Smooth muscle cell (in vitro differentiated cells): ENCODE data around the gene OTC. TPM values are rescaled to one million over a fixed set of nuclear protein-coding genes. Genes with fewer than 3 reads are reported as not detected.

Source experiments
- DNase-seq: peaks from one replicate; lab custom pipeline; 2025; ENCODE audit not compliant: unreplicated experiment; lab: John Stamatoyannopoulos, UW
- H2AFZ ChIP-seq: fragments of 200-600 bp; sonication (generic); 2 replicates; pipeline ENCODE4 v1.6.0; 2016; ENCODE audit warnings: antibody characterized with exemption, low read depth, mild to moderate bottlenecking
- H3F3A ChIP-seq: fragments of 200-600 bp; sonication (generic); 2 replicates; pipeline ENCODE4 v1.6.0; 2017; ENCODE audit warnings: antibody characterized with exemption, low read depth
- H3K27ac ChIP-seq: fragments of 200-600 bp; sonication (generic); 2 replicates; pipeline ENCODE4 v1.5.1; 2016; ENCODE audit warnings: low read depth, mild to moderate bottlenecking
- H3K27me3 ChIP-seq: fragments of 200-600 bp; sonication (generic); 2 replicates; pipeline ENCODE4 v1.6.1; 2016; ENCODE audit warnings: low read depth, mild to moderate bottlenecking
- H3K36me3 ChIP-seq: fragments of 200-600 bp; sonication (generic); 2 replicates; pipeline ENCODE4 v1.5.1; 2016; ENCODE audit warnings: low read depth
- H3K4me1 ChIP-seq: fragments of 200-600 bp; sonication (generic); 2 replicates; pipeline ENCODE4 v1.5.1; 2016; ENCODE audit warnings: low read depth
- H3K4me2 ChIP-seq: fragments of 200-600 bp; sonication (generic); 2 replicates; pipeline ENCODE4 v1.6.0; 2016; ENCODE audit warnings: mild to moderate bottlenecking
- H3K4me3 ChIP-seq: fragments of 200-600 bp; sonication (generic); 2 replicates; pipeline ENCODE4 v1.5.1; 2016; ENCODE audit warnings: mild to moderate bottlenecking
- H3K79me2 ChIP-seq: fragments of 200-600 bp; sonication (generic); 2 replicates; pipeline ENCODE4 v1.6.0; 2016; ENCODE audit warnings: low read depth, mild to moderate bottlenecking
- H3K9ac ChIP-seq: fragments of 200-600 bp; sonication (generic); 2 replicates; pipeline ENCODE4 v1.6.0; 2016; ENCODE audit warnings: low read depth
- H3K9me3 ChIP-seq: fragments of 200-600 bp; sonication (generic); replicated peaks from 2 replicates; pipeline ENCODE4 v1.5.1; 2016; ENCODE audit warnings: low read depth
- H4K20me1 ChIP-seq: fragments of 200-600 bp; sonication (generic); 2 replicates; pipeline ENCODE4 v1.6.0; 2016; ENCODE audit warnings: low read depth
- CTCF ChIP-seq: fragments of 200-600 bp; sonication (generic); IDR thresholded peaks from 2 replicates; pipeline ENCODE4 v1.5.1; 2017; ENCODE audit warnings: borderline replicate concordance, mild to moderate bottlenecking, antibody characterized with exemption; ENCODE audit not compliant: insufficient read depth, poor library complexity, severe bottlenecking
- WGBS: methylation state at CpG from one replicate; pipeline ENCODE4 v1.1.7; 2016; ENCODE audit warnings: low lambda C conversion rate; 5-methylcytosine and 5-hydroxymethylcytosine counted together
- polyA plus RNA-seq: library from polyadenylated mRNA; unstranded; fragments of >200 nt; fragmentation: Nextera tagmentation; extraction: Ambion mirVana; gene quantifications from 2 replicates; pipeline ENCODE4 v1.2.1, GENCODE V29; 2016
- total RNA-seq: library from RNA; depleted of rRNA; stranded (reverse); fragments of >200 nt; gene quantifications from 2 replicates; pipeline ENCODE4 v1.2.3, GENCODE V29; 2014

Gene OTC
- total and polyA plus RNA-seq, 2 experiments from 2014 or later = not detected

GRCh38 chrX:38318606-38319005 is 33.8 kb upstream of the OTC start:
- Histone ChIP-seq H3K36me3 (no peaks in the 10 kb centered on the region), H3K27ac (no peak overlapping the region), H4K20me1 (no peaks in the 10 kb centered on the region), H3K4me2 (no peak overlapping the region), H3K4me1 (no peaks in the 10 kb centered on the region), H3K27me3 (no peaks in the 10 kb centered on the region), H2AFZ (no peak overlapping the region), H3K9me3 (no peaks in the 10 kb centered on the region), H3F3A (no peaks in the 10 kb centered on the region), H3K79me2 (no peaks in the 10 kb centered on the region), H3K9ac (no peak overlapping the region), H3K4me3 (no peak overlapping the region)
- DNase-seq = no peak
- no peak for TF ChIP-seq CTCF
- WGBS = 80% methylated on average over 4 of the region's 4 CpGs

- no peak for TF ChIP-seq CTCF
- no peaks in the 10 kb centered on the region for H3K27me3 ChIP-seq
These were observed 31.6 kb upstream of the OTC start for GRCh38 chrX:38320819-38321218.

GRCh38 chrX:38326086-38326485 is 26.3 kb upstream of the OTC start:
- Histone ChIP-seq H3K4me1 (no peaks in the 10 kb centered on the region), H3K9me3 (no peaks in the 10 kb centered on the region), H3K79me2 (no peaks in the 10 kb centered on the region), H4K20me1 (no peaks in the 10 kb centered on the region), H3K9ac (no peak overlapping the region), H3F3A (no peaks in the 10 kb centered on the region), H3K27ac (no peak overlapping the region), H2AFZ (no peak overlapping the region), H3K4me2 (peak overlapping the region; percentile 82), H3K4me3 (peak overlapping the region; percentile 80), H3K27me3 (no peaks in the 10 kb centered on the region), H3K36me3 (no peaks in the 10 kb centered on the region)
- DNase-seq = no peak
- WGBS = 73% methylated on average over 3 of the region's 3 CpGs
- TF ChIP-seq CTCF = no peak

More at GRCh38 chrX:38320819-38321218, 31.6 kb upstream of the OTC start:
- 72% methylated on average over 5 of the region's 5 CpGs for WGBS
- Histone ChIP-seq H3K4me3 (no peak overlapping the region), H3K36me3 (no peaks in the 10 kb centered on the region), H3K27ac (no peak overlapping the region), H3K79me2 (no peaks in the 10 kb centered on the region), H4K20me1 (no peaks in the 10 kb centered on the region), H3K4me1 (no peaks in the 10 kb centered on the region), H3K9me3 (no peaks in the 10 kb centered on the region), H3K4me2 (no peak overlapping the region), H2AFZ (no peak overlapping the region), H3K9ac (no peak overlapping the region), H3F3A (no peaks in the 10 kb centered on the region)
- DNase-seq = no peak

GRCh38 chrX:38327007-38327774 is 25.2 kb upstream of the OTC start, which contains the start of gene RPGR:
TSS of gene RPGR (minus strand) at chrX:38327509. CDS start at chrX:38327367, 142 bp downstream.
- no peaks in the 10 kb centered on the region for H3K9me3 ChIP-seq
- TF ChIP-seq CTCF = peak; percentile 64
- peak within 1 kb of the TSS; percentile 80 for H3K4me3 ChIP-seq
- peak within 1 kb of the TSS; percentile 82 for H3K4me2 ChIP-seq
- H2AFZ ChIP-seq = peak within 1 kb of the TSS; percentile 68
- no peaks in the 10 kb centered on the region for H3K36me3 ChIP-seq
- H4K20me1 ChIP-seq = no peaks in the 10 kb centered on the region
- peak; percentile 66 for DNase-seq
- H3K79me2 ChIP-seq = no peaks in the 10 kb centered on the region
- peak within 1 kb of the TSS; percentile 94 for H3K9ac ChIP-seq
- 52% methylated on average over 66 of the region's 67 CpGs for WGBS
- peak within 1 kb of the TSS; percentile 97 for H3K27ac ChIP-seq
- no peaks in the 10 kb centered on the region for H3K27me3 ChIP-seq
- H3K4me1 ChIP-seq = no peaks in the 10 kb centered on the region
- H3F3A ChIP-seq = no peaks in the 10 kb centered on the region
